Measurements from ENCODE around the gene ATP11A. TPM values are rescaled to one million over a fixed set of nuclear protein-coding genes. Genes with fewer than 3 reads are reported as not detected.

ATP11A gene
- total and polyA plus RNA-seq, 7 donors, result 0.69 to 22.9 (median 9.6) TPM

DNA sequence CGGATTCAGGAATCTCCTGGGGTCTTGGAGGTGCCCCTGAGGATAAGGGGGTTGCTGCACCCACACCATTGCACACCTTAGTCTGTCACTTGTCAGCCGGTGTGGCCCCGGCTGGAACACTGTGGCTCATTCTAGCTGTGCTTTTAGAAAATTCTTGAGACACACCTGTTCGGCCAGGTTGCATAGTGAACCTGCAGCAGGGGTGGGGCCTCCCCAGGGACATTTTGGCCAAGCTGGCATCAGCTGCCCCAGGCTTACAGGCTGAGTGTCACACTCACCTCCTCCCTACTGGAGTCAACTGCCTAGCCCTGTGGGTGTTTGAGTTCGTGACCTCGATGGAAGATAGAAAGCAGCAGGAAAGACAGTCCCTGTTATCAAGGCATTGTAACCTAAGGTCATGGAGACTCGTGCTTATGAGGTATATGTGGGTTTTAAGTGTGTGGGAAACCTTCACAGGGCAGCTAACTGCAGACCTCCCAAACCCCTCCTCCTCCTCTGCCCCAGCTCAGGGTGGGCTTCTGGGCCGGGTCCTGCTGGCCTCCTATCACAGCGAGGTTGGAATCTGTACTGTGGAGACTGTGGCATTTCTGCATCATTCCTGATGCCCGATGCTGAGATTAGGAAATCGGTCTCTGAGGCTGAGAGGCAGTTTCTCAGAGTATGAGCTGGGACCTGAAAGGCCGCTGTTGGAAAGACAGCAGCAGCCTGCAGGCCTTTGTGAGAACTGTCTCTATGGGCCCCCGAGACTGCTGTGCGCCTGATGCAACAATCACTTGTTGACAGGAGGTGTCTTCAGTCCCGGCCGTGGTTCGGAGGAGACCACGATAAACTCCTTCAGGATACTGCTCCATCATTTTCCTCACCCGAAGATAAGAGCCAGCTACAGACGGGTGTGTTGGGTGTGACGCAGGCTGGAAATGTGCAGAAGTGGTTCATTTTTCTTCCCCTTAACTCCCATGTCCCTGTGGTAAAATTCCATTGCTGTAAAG lies 72.2 kb downstream of the ATP11A start:
- no peak for DNase-seq
- Histone ChIP-seq H3K9me3 (no peaks in the 10 kb centered on the region), H3K27ac (no peak overlapping the region), H3K4me1 (no peaks in the 10 kb centered on the region), H3K4me3 (no peak overlapping the region), H3K27me3 (no peaks in the 10 kb centered on the region), H3K36me3 (no peaks in the 10 kb centered on the region)
- TF ChIP-seq POLR2A (IDR thresholded peaks at IDR 0.05) (no peak), CTCF (IDR thresholded peaks at IDR 0.05) (no peak), POLR2AphosphoS5 (IDR thresholded peaks at IDR 0.05) (no peak), EP300 (IDR thresholded peaks at IDR 0.05) (no peak)
- WGBS, 2 donors, result 92 to 93% methylated on average over 21 of the region's 21 CpGs
- intact Hi-C loops (cut with DNase I), result no loop called here

GRCh38 chr13:112762690-112763080 lies 72.8 kb downstream of the ATP11A start:
- whole genome bisulfite sequencing, 2 donors, result 96 to 97% methylated on average over 19 of the region's 19 CpGs

DNA sequence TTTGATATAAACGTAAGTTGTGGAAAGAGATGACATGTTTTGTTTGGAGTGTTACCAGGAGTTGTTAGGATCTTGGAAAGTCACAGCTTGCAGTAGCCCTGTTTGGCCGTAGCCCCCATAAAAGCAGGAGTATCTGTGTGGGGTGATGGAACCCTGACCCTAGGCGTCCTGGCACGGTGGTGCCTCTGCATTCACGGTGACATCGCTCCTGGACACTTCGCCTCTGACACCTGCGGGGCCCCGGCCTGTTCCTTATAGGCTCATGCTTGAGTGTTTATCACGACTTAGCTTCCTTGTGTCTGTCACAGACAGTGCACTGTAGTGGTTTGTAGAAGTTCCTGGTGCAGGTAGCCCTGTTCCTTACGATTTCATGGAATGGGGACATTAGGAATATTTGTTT lies 74.2 kb downstream of the ATP11A start:
- DNase-seq, result no peak
- TF ChIP-seq POLR2A (IDR thresholded peaks at IDR 0.05), result no peak
- no peak for TF ChIP-seq CTCF (IDR thresholded peaks at IDR 0.05)
- no peak for TF ChIP-seq EP300 (IDR thresholded peaks at IDR 0.05)
- no peak for TF ChIP-seq POLR2AphosphoS5 (IDR thresholded peaks at IDR 0.05)
- H3K9me3 ChIP-seq, result no peaks in the 10 kb centered on the region
- H3K36me3 ChIP-seq, result no peaks in the 10 kb centered on the region
- no peaks in the 10 kb centered on the region for H3K4me1 ChIP-seq
- intact Hi-C loops (cut with DNase I), result no loop called here
- WGBS, 2 donors, result 92 to 93% methylated on average over 11 of the region's 11 CpGs
- no peak overlapping the region for H3K4me3 ChIP-seq
- H3K27me3 ChIP-seq, result no peaks in the 10 kb centered on the region
- no peak overlapping the region for H3K27ac ChIP-seq

More at GRCh38 chr13:112762690-112763080, 72.8 kb downstream of the ATP11A start:
- no peak overlapping the region for H3K27ac ChIP-seq
- H3K9me3 ChIP-seq, result no peaks in the 10 kb centered on the region
- DNase-seq, result no peak
- H3K4me3 ChIP-seq, result no peak overlapping the region
- no peaks in the 10 kb centered on the region for H3K4me1 ChIP-seq
- intact Hi-C loops (cut with DNase I), result no loop called here
- H3K27me3 ChIP-seq, result no peaks in the 10 kb centered on the region
- no peak for TF ChIP-seq POLR2A (IDR thresholded peaks at IDR 0.05)
- H3K36me3 ChIP-seq, result no peaks in the 10 kb centered on the region

GRCh38 chr13:112764864-112765561 lies 75.2 kb downstream of the ATP11A start:
- TF ChIP-seq EP300 (IDR thresholded peaks at IDR 0.05) (no peak), POLR2A (IDR thresholded peaks at IDR 0.05) (no peak), CTCF (IDR thresholded peaks at IDR 0.05) (no peak), POLR2AphosphoS5 (IDR thresholded peaks at IDR 0.05) (no peak)
- intact Hi-C loops (cut with DNase I), result no loop called here

DNA sequence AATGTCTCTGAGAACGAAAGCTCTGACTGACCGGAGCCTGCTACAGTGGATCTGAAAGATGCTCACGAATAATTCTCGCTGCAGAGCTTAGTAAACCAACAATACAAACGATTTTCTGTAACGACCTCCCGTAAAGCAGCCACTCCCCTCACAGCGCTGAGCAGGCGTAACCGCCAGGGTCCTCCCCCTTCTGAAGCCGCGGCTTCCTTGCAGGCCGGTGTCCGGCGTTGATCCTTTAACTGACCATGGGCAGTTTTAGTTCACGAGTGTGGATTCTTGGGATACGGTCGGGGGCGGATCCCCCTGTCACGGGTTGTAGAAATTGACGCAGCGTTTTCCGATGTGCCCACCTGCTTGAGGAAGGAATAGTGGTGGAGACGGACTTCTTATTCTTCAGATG lies 75.9 kb downstream of the ATP11A start:
- Histone ChIP-seq H3K9me3 (no peaks in the 10 kb centered on the region), H3K4me3 (no peak overlapping the region), H3K4me1 (no peaks in the 10 kb centered on the region), H3K27me3 (no peaks in the 10 kb centered on the region), H3K27ac (no peak overlapping the region), H3K36me3 (no peaks in the 10 kb centered on the region)
- intact Hi-C loops (cut with DNase I), result no loop called here
- no peak for DNase-seq
- 88 to 92% methylated on average over 24 of the region's 24 CpGs for WGBS, 2 donors
- TF ChIP-seq CTCF (IDR thresholded peaks at IDR 0.05) (no peak), POLR2AphosphoS5 (IDR thresholded peaks at IDR 0.05) (no peak), EP300 (IDR thresholded peaks at IDR 0.05) (no peak), POLR2A (IDR thresholded peaks at IDR 0.05) (no peak)

More at GRCh38 chr13:112764864-112765561, 75.2 kb downstream of the ATP11A start:
- Histone ChIP-seq H3K4me1 (no peaks in the 10 kb centered on the region), H3K9me3 (no peaks in the 10 kb centered on the region), H3K27ac (no peak overlapping the region), H3K27me3 (no peaks in the 10 kb centered on the region), H3K4me3 (no peak overlapping the region), H3K36me3 (no peaks in the 10 kb centered on the region)
- 90 to 95% methylated on average over 23 of the region's 23 CpGs for WGBS, 2 donors
- no peak for DNase-seq

Data from sigmoid colon (tissue), 7 donors.